Breast epithelium (tissue), 4 donors: ENCODE results near the gene LDB3. TPM values are rescaled to one million over a fixed set of nuclear protein-coding genes. Genes with fewer than 3 reads are reported as not detected.

Experiments
- DNase-seq, 2 donors: peaks; one replicate each; pipeline ENCODE4 v3.0.0-alpha.2; 2019; ENCODE audit warnings: low spot score in 2 of 2
- H3K27ac ChIP-seq, 2 donors: fragments of 200-600 bp; sonication (generic) in 1 of 2; one replicate each; pipeline ENCODE4 v1.5.1; 2016 to 2019; ENCODE audit warnings: mild to moderate bottlenecking in 1 of 2
- H3K27me3 ChIP-seq, 2 donors: fragments of 200-600 bp; sonication (generic) in 1 of 2; one replicate each; pipeline versions ENCODE4 v1.5.1 to v1.6.0; 2017 to 2019; ENCODE audit warnings: control low read depth in 1 of 2, mild to moderate bottlenecking in 1 of 2
- H3K36me3 ChIP-seq: fragments of 200-600 bp; one replicate; pipeline ENCODE4 v1.5.1; 2019
- H3K4me1 ChIP-seq, 2 donors: fragments of 200-600 bp; sonication (generic); one replicate each; pipeline ENCODE4 v1.5.1; 2016 to 2019; ENCODE audit warnings: control low read depth in 1 of 2
- H3K4me3 ChIP-seq, 3 donors: fragments of 200-600 bp; sonication (generic); 1 replicate in 2 of 3; 2 replicates in 1 of 3; pipeline ENCODE4 v1.5.1; 2016 to 2019; ENCODE audit warnings: mild to moderate bottlenecking in 3 of 3, moderate library complexity in 2 of 3
- H3K9me3 ChIP-seq, 2 donors: fragments of 200-600 bp; sonication (generic) in 1 of 2; one replicate each; pipeline ENCODE4 v1.5.1; 2016 to 2019; ENCODE audit warnings: control low read depth in 1 of 2
- POLR2A ChIP-seq: fragments of 450-650 bp; IDR thresholded peaks from one replicate; pipeline ENCODE4 v1.6.1; 2016; ENCODE audit warnings: antibody characterized with exemption, mild to moderate bottlenecking, moderate library complexity
- POLR2AphosphoS5 ChIP-seq, 3 donors: sonication (generic); formaldehyde crosslinking; IDR thresholded peaks; one replicate each; pipeline ENCODE4 v1.6.1; 2017; ENCODE audit warnings: antibody characterized with exemption in 3 of 3
- intact Hi-C: fragments of 100-400 bp; cut with DNase I; formaldehyde crosslinking; loops from one replicate; pipeline ENCODE4 v1.15.1; 2023; ENCODE audit warnings: low total_unique reads
- total RNA-seq, 3 donors: library from RNA; depleted of rRNA; stranded (reverse); fragments of >200 nt; gene quantifications; one replicate each; pipeline ENCODE4 v1.1.0, GENCODE V29; 2016
- TF ChIP-seq, protein P1 (sequence below), 3 donors: fragments of 450-650 bp; IDR thresholded peaks; one replicate each; pipeline ENCODE4 v1.5.1; 2016 to 2017; ENCODE audit warnings: antibody characterized with exemption in 3 of 3, mild to moderate bottlenecking in 3 of 3, moderate library complexity in 3 of 3

The LDB3 gene
- total RNA-seq, 3 donors from 2014 or later = 0.98 to 2.9 (median 1.3) TPM

DNA sequence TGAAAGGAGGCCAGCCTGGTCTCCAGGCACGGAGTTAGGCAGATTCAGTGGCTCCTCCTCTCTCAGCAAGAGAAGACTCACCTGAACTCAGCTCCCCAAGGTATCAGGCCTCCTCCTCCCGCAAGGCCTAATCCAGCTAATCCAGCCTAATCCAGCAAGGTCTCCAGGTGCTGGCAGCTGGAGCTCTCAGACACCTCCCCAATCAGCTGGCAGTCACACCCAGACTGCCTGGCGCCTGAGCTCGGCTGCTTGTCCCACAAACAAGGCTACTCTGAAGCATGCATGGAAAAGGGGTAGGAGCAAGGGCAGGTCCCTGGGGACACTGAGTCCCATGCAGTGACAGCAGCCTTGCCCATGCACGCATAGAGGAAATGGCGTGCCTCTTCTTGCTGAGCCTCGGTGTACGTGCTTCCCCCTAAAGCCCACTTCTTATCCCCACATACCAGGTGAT is 17.3 kb upstream of the LDB3 start:
- Histone ChIP-seq H3K36me3 (no peaks in the 10 kb centered on the region), H3K4me3 (no peak overlapping the region), H3K4me1 (no peaks in the 10 kb centered on the region), H3K27me3 (no peaks in the 10 kb centered on the region), H3K9me3 (no peaks in the 10 kb centered on the region), H3K27ac (no peak overlapping the region)
- no peak for TF ChIP-seq POLR2A
- TF ChIP-seq, protein P1, sequence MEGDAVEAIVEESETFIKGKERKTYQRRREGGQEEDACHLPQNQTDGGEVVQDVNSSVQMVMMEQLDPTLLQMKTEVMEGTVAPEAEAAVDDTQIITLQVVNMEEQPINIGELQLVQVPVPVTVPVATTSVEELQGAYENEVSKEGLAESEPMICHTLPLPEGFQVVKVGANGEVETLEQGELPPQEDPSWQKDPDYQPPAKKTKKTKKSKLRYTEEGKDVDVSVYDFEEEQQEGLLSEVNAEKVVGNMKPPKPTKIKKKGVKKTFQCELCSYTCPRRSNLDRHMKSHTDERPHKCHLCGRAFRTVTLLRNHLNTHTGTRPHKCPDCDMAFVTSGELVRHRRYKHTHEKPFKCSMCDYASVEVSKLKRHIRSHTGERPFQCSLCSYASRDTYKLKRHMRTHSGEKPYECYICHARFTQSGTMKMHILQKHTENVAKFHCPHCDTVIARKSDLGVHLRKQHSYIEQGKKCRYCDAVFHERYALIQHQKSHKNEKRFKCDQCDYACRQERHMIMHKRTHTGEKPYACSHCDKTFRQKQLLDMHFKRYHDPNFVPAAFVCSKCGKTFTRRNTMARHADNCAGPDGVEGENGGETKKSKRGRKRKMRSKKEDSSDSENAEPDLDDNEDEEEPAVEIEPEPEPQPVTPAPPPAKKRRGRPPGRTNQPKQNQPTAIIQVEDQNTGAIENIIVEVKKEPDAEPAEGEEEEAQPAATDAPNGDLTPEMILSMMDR (IDR thresholded peaks at IDR 0.05) = no peak
- no peak for TF ChIP-seq POLR2AphosphoS5 (IDR thresholded peaks at IDR 0.05)
- intact Hi-C loops = no loop called here
- peak in 1 of 2 donors; percentile 34 for DNase-seq

DNA sequence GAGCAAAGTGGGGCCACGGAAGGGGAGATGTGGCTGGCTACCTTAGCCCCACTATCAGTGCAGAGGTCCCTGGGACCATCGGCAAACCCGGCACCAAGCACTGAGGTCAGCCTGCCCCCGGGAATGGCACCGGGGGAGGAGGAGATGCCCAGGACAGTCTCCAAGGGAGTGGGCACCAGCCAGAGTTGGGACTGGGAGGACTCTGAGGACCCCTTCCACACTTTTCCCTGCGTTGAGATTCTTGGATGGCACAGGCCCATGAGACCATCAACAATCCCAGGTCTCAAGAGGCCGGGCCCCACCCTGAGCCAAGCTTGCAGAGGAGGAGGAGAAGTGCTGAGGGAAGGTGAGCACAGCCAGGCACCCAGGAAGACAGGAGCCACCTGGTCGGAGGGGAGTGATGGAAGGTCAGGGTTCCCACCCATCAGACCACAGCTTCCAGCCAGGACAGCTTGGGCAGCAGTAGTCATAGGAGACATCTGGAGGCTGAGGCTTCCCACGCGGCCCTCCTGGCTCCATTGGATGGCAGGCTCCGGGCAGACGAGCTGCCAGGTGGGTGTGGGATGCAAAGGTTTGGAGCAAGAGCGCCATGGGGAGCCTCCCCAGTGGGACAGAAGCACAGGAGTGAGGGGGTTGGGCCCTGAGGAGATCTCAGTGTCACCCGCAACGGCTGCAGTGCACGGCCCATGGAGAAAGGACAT is 16.5 kb upstream of the LDB3 start:
- Histone ChIP-seq H3K27ac (no peak overlapping the region), H3K36me3 (no peaks in the 10 kb centered on the region), H3K9me3 (no peaks in the 10 kb centered on the region), H3K4me3 (no peak overlapping the region), H3K4me1 (no peaks in the 10 kb centered on the region), H3K27me3 (no peaks in the 10 kb centered on the region)
- TF ChIP-seq, protein P1 (IDR thresholded peaks at IDR 0.05) = no peak
- no peak for TF ChIP-seq POLR2A
- TF ChIP-seq POLR2AphosphoS5 (IDR thresholded peaks at IDR 0.05) = no peak
- intact Hi-C loops = no loop called here
- DNase-seq = peak in 1 of 2 donors; percentile 42

DNA sequence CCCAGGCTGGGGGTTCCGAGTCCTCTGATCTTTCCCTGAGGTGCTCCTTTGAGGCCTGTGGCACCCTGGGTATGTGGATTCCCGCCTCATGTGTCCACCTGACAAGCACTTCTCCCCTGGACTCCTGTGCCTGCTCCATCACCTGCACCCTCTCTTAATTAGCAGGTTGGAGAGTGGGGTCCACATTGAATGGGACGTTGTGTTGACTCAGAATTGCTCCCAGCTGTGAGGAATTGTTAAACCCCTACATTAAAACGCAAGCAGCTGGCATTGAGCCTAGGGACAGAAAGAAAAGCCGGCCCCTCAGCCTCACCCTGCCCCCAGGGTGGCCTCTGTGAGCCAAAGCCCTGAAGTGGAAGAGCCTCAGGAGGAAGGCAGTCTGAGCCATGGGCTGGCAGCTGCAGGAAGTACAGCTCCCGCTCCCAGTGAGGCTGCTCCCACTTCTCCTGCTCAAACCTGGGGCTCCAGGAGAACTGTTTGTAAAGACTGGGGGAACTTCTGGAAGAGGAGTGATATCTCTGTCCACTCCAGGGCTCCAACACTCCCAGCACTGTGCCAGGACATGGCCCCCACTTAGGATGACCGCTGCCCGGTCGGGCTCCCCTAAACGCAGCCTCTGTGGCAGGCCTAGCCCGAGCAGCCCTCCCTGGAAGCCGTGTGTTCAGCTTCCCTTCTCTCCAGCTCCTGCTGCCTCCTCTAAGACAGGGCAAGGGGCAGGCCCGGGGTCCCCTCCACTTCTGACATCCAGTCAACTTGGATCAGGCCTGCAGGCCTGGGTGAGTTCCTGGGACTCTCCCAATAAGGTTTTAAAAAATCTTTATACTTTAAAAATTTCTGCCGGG is 15.7 kb upstream of the LDB3 start:
- Histone ChIP-seq H3K4me1 (no peaks in the 10 kb centered on the region), H3K27ac (no peak overlapping the region), H3K9me3 (no peaks in the 10 kb centered on the region), H3K27me3 (no peaks in the 10 kb centered on the region), H3K36me3 (no peaks in the 10 kb centered on the region), H3K4me3 (no peak overlapping the region)
- TF ChIP-seq POLR2A (no peak), POLR2AphosphoS5 (IDR thresholded peaks at IDR 0.05) (no peak)
- TF ChIP-seq, protein P1 (IDR thresholded peaks at IDR 0.05) = no peak
- DNase-seq = peak in 1 of 2 donors; percentile 40
- intact Hi-C loops = no loop called here

DNA sequence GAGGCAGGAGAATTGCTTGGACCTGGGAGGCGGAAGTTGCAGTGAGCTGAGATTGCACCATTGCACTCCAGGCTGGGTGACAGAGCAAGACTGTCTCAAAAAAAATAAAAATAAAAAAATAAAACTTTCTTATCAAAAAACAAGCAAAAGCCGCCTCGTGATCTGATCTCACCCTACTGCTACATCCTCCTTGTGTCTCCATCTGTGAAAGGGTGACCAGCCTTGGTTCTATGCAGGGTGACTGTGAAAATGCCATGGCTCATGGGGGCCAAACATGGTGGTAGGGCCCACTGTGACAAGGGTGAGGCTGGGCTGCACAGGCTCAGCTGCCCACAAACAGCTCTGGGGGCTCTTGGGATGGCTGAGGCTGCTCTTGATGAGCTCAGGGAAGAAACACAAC is 14.9 kb upstream of the LDB3 start:
- DNase-seq = peak in 1 of 2 donors; percentile 2
- intact Hi-C loops = no loop called here
- TF ChIP-seq, protein P1 (IDR thresholded peaks at IDR 0.05) = no peak
- TF ChIP-seq POLR2AphosphoS5 (IDR thresholded peaks at IDR 0.05) = no peak
- no peak for TF ChIP-seq POLR2A

DNA sequence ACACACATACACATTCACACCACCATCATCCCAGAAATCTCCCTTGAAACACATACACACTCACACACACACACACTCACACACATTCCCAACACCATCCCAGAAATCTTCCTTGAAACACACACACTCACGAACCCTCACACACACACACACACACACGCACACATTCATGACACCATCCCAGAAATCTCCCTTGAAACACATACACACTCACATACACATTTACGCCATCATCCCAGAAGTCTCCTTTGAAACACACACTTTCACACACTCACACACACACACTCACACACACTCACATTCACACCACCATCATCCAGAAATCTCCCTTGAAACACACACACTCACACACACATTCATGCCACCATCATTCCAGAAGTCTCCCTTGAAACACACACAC is 14.3 kb upstream of the LDB3 start:
- Histone ChIP-seq H3K4me1 (no peaks in the 10 kb centered on the region), H3K27me3 (no peaks in the 10 kb centered on the region), H3K4me3 (no peak overlapping the region), H3K27ac (no peak overlapping the region), H3K9me3 (no peaks in the 10 kb centered on the region), H3K36me3 (no peaks in the 10 kb centered on the region)
- no peak for TF ChIP-seq POLR2A
- TF ChIP-seq, protein P1 (IDR thresholded peaks at IDR 0.05) = no peak
- TF ChIP-seq POLR2AphosphoS5 (IDR thresholded peaks at IDR 0.05) = no peak
- no peak for DNase-seq
- intact Hi-C loops = no loop called here

More for the DNA sequence above, 14.9 kb upstream of the LDB3 start:
- Histone ChIP-seq H3K4me1 (no peaks in the 10 kb centered on the region), H3K36me3 (no peaks in the 10 kb centered on the region), H3K27ac (no peak overlapping the region), H3K27me3 (no peaks in the 10 kb centered on the region), H3K9me3 (no peaks in the 10 kb centered on the region), H3K4me3 (no peak overlapping the region)
